AG09319 (cell line): ENCODE data around the gene LAMTOR2.
"Not testable (repeated sequence)": the region's sequence is repeated elsewhere in the genome, so short reads cannot be mapped to it uniquely, and the experiment has no call there.

Experiments
- DNase-seq: peaks from one replicate; pipeline ENCODE4 v3.0.0-alpha.2; 2010; ENCODE audit warnings: low read depth; ENCODE audit errors: extremely low read depth
- TF ChIP-seq, protein P1 (sequence below): IDR thresholded peaks from 2 replicates; pipeline ENCODE4 v1.5.1; 2011; ENCODE audit warnings: low read depth, mild to moderate bottlenecking, inconsistent platforms, low read length, moderate library complexity

Gene LAMTOR2

DNA sequence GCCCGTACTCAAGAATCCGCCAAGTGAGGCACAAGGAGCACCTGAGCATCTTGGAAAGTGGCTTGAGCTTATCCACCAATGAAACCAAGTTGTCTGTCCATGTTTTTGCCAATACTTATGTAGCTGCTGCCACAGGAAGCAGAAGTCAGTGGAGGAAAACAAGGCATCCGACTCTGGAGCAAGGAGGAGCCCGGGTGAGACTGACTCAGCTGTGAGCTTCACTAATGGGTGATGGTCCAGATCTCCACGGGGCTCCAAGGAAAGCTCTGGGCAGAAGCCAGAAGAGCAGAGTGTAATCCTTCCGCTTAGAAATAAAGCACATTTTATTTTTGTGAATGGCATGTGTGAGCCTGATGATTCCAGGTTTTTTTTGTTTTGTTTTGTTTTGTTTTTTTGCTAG, 21.6 kb upstream of the LAMTOR2 start:
- TF ChIP-seq, protein P1, sequence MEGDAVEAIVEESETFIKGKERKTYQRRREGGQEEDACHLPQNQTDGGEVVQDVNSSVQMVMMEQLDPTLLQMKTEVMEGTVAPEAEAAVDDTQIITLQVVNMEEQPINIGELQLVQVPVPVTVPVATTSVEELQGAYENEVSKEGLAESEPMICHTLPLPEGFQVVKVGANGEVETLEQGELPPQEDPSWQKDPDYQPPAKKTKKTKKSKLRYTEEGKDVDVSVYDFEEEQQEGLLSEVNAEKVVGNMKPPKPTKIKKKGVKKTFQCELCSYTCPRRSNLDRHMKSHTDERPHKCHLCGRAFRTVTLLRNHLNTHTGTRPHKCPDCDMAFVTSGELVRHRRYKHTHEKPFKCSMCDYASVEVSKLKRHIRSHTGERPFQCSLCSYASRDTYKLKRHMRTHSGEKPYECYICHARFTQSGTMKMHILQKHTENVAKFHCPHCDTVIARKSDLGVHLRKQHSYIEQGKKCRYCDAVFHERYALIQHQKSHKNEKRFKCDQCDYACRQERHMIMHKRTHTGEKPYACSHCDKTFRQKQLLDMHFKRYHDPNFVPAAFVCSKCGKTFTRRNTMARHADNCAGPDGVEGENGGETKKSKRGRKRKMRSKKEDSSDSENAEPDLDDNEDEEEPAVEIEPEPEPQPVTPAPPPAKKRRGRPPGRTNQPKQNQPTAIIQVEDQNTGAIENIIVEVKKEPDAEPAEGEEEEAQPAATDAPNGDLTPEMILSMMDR: no peak
- DNase-seq: no peak

DNA sequence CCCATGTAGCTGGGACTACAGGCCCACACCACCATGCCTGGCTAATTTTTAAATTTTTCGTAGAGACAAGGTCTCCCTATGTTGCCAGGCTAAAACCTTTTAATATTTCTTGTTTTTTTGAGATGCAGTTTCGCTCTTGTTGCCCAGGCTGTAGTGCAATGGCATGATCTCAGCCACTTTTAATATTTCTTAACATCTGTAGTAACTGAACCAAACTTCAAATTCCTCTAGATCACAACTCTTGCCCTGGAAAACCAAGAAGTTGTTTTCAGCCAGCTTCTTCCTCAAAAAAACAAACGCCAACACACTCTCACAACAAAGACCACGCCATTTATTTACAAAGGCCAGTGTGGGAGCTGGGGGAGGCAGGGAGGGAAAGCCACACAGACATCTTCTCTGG, 19.6 kb upstream of the LAMTOR2 start:
- DNase-seq: not testable (repeated sequence)

DNA sequence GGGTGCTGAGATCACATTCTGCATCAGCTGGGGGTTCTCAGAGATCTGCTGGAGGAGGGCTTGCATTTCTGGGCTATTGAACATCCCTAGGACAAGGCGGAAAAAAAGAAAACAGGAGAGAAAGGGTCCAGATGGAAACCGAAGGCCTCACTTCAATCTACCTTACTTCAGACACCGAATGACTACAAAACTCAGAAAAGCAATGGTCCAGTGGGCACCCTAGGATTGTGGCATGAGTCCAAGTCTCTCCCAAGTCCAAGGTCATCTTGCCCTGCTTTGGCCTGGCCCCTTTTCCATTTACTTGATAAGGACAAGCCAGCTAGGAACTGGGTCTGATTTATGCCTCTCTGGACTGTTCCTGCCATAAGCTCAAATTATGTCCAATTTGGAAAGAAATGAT, 11.8 kb upstream of the LAMTOR2 start:
- TF ChIP-seq, protein P1: no peak
- no peak for DNase-seq

DNA sequence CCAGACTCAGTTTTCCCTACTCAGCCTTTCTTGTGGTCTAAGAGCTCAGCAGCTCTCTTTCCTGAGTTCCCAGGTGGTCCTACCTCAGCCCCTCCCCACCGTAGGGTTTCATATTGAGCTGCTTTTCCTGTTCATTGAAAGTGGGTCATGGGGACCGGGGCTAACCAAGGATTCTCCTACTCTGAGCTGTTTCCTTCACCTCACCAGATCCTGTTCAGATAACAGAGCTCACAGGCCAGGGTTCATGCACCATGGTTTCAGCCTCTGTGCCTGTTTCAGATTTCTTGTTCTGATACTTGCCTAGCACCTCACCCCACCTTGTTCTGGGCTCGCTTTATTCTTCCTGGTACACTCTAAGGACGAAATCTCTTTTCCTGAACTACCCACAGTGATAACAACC, 9.5 kb upstream of the LAMTOR2 start:
- DNase-seq: no peak
- TF ChIP-seq, protein P1: no peak

DNA sequence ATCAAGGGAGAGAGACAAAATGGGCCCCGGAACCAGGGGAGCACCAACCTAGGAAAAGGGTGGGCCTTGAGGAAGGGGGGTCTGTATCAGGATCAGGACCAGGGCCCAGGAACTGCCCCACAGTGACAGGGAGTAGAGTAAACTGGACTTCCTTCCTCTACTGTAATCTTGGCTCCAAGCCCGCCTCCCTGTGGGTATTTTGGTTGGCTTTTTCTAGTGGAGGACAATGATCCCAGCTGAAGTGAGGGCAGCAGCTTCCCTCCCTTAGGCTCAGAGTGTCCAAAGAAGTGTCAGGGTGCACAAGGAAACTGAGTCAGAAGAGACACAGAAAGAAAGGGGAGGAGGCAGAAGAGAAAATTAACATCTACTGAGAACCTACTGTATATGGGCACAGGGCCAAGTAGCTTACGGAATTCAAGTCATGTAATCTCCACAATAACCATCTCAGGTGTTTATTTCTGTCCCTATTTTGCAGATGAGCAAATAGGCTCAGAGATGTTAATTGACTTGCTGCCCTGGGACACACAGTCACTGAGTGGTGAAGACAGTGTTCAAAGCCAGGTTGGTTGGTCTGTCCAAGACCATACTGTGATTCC, 5.8 kb upstream of the LAMTOR2 start:
- TF ChIP-seq, protein P1: no peak
- DNase-seq: no peak

DNA sequence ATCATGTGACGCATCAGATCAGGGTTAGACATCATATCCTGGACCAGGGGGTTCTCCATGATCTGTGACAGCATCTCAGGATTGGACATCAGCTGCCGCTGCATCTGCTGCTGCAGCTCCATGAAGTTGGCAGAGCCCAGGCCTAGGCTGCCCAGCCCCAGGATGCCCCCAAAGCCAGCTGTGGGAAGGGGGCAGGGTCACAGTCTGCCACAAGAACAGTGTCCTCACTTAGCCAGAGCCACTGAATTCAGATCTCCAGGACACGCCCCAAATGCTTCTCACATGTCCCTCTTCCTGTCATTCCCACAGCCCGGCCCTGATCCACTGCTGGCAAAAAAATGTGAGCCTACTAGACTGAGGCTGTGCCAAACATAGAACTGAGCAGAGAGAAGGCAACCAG, 4.2 kb upstream of the LAMTOR2 start:
- TF ChIP-seq, protein P1: no peak
- DNase-seq: no peak

DNA sequence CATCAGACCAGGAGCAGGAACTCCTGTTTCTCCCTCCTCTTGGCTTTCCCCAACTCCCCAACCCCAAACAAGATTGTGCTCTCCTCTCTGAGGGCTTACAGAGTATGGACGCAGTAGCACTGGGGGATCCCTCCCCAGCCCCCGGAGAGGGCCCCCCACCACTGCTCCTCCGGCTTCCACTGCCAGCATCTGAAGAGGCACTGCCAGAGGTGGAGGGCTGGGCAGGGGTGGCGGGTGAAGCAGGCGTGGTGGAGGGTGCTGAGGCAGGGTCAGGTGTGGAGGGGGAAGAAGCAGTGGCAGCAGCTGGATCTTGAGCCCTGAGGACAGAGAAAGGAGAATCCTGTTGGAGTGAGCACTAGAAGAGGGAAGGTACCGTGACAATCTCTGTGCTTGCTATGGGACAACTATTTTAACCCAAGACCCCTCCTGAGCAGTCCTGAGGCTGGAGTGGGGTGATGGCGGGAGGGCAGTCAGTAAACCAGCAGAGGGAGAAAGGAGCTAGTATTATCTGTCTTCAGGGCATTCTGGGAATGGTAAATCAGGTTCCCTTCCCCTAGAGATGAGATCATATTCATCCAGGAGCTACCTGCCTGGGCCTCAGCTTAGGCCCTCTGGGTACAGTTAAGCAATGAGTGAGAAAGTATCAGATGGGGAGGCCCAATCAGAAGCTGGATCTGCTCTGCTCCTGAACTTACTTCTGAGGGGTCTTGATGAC, 3.4 kb upstream of the LAMTOR2 start:
- TF ChIP-seq, protein P1: no peak
- no peak for DNase-seq
